Choroid plexus epithelial cell (primary cell): ENCODE results near the gene IGF2.
A peak's percentile ranks its signal among the peaks of the same experiment; 100 is the strongest.
"Not testable (repeated sequence)": the region's sequence is repeated elsewhere in the genome, so short reads cannot be mapped to it uniquely, and the experiment has no call there.

Experiments used
- DNase-seq: peaks from one replicate; pipeline ENCODE4 v3.0.0-alpha.2; 2010; ENCODE audit warnings: low read depth
- H3K4me3 ChIP-seq: 2 replicates; pipeline ENCODE4 v1.5.1; 2011; ENCODE audit warnings: low read depth, mild to moderate bottlenecking, control low read depth, low read length, moderate library complexity
- TF ChIP-seq, protein P1 (sequence below): conservative IDR thresholded peaks from 2 replicates; pipeline ENCODE4 v1.5.1; 2011; ENCODE audit warnings: low read depth, mild to moderate bottlenecking, control low read depth, inconsistent platforms, low read length, moderate library complexity

IGF2 gene

DNA sequence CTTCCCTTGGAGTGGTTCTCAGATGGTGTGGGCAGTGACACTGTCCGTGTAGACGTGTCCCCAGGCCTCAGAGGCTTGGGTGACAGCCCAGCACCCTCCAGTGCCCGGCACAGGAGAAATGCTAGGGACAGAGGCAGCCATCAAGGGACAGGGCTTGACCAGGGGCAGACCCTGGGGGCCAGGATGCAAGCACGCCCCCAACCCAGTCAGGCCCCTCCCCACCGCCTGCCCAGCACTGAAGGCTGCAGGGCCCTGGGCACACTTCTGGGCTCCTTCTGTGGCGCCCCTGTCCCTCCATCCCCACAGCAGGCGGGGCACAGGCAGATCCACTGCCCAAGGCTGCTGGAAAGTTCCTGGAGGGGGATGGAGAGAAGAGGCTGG, 11.1 kb downstream of the IGF2 start:
- TF ChIP-seq, protein P1, sequence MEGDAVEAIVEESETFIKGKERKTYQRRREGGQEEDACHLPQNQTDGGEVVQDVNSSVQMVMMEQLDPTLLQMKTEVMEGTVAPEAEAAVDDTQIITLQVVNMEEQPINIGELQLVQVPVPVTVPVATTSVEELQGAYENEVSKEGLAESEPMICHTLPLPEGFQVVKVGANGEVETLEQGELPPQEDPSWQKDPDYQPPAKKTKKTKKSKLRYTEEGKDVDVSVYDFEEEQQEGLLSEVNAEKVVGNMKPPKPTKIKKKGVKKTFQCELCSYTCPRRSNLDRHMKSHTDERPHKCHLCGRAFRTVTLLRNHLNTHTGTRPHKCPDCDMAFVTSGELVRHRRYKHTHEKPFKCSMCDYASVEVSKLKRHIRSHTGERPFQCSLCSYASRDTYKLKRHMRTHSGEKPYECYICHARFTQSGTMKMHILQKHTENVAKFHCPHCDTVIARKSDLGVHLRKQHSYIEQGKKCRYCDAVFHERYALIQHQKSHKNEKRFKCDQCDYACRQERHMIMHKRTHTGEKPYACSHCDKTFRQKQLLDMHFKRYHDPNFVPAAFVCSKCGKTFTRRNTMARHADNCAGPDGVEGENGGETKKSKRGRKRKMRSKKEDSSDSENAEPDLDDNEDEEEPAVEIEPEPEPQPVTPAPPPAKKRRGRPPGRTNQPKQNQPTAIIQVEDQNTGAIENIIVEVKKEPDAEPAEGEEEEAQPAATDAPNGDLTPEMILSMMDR, result no peak
- no peak for DNase-seq
- no peak overlapping the region for H3K4me3 ChIP-seq

DNA sequence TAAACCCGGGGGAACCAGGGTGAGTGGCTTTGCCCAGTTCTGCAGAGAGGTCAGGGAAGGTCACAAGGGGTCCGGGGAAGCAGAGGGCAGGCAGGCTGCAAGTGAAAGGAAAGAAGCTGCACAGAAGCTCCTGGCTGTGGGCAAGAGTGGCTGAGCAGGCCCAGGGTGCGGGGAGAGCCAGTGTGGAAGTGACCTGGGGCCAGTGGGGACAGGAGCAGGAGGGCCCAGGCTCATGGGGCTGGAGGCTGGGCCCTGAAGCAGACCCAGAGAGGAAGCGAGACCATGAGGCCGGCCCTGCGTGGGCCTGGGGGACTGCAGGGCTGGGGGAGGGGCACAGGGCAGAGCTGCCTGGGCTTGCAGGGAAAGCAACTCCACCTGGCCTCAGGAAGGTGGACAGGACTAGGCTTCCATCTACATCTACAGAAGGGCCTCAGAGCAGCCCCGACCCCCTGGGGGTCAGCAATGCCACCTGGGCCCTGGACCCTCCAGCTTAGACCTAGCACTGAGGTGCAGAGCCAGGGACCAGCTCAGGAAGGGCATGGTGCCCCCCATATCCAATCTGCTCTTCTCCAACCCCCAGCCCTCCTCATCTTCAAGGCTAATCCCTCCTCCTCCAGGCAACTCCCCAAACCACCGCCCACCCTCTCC, 11.6 kb downstream of the IGF2 start:
- TF ChIP-seq, protein P1, result no peak
- no peak for DNase-seq
- no peak overlapping the region for H3K4me3 ChIP-seq

DNA sequence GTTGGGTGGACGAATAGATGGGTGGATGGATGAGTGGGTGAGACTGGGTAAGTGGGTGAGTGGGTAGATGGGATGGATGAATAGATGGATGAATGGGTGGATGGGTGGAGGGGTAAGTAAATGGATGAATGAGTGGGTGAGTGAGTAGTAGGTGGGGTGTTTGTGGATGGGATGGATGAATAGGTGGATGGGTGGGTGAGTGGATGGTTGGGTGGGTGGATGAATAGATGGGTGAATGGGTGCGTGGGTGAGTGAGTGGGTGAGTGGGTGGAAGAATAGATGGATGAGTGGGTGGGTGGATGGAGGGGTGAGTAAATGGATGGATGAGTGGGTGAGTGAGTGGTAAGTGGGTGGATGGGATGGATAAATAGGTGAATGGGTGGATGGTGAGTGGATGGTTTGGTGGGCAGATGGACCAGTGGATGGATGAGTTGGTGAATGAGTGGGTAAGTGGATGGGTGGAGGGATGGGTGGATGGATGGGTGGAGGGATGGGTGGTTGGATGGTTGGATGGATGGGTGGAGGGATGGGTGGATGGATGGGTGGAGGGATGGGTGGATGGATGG, 12.6 kb downstream of the IGF2 start:
- H3K4me3 ChIP-seq, result no peak overlapping the region
- DNase-seq, result no peak
- TF ChIP-seq, protein P1, result no peak

DNA sequence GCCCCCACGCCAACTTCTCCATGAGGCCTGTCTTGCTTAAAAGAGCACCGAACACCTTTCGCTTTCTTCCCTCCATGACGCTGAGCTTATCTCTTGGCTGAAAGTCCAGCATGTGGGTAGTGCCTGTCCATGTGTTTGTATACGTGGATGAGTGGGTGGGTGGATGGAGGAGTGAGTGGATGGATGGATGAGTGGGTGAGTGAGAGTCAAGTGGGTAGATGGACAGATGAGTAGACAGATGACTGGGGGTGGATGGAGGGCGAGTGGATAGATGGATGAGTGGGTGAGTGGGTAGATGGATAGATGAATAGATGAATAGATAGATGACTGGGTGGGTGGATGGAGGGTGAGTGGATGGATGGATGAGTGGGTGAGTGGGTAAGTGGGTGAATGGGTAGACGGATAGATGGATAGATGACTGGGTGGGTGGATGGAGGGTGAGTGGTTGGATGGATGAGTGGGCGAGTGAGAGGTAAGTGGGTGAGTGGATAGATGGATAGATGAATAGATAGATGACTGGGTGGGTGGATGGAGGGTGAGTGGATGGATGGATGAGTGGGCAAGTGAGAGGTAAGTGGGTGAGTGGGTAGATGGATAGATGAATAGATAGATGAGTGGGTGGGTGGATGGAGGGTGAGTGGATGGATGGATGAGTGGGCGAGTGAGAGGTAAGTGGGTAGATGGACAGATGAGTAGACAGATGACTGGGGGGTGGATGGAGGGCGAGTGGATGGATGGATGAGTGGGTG, 14.3 kb downstream of the IGF2 start:
- H3K4me3 ChIP-seq, DNase-seq: not testable (repeated sequence)

DNA sequence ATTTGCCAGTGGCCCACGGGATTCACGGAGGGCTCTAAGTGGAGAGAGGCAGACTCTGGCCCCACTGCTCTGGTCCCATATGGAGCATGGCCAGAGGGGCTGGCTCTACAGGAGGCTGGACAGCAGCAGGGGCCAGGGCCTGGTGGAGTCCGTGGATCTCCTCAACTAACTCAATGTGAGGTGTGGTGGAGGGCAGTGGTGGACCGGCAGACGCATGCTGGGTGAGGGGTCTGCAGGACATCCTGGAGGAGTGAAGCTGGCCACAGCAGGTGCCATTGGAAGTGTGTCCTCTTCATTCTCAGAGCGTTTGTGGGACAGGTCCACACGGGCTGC, 15.6 kb downstream of the IGF2 start:
- no peak overlapping the region for H3K4me3 ChIP-seq
- DNase-seq, result no peak
- TF ChIP-seq, protein P1, result no peak

DNA sequence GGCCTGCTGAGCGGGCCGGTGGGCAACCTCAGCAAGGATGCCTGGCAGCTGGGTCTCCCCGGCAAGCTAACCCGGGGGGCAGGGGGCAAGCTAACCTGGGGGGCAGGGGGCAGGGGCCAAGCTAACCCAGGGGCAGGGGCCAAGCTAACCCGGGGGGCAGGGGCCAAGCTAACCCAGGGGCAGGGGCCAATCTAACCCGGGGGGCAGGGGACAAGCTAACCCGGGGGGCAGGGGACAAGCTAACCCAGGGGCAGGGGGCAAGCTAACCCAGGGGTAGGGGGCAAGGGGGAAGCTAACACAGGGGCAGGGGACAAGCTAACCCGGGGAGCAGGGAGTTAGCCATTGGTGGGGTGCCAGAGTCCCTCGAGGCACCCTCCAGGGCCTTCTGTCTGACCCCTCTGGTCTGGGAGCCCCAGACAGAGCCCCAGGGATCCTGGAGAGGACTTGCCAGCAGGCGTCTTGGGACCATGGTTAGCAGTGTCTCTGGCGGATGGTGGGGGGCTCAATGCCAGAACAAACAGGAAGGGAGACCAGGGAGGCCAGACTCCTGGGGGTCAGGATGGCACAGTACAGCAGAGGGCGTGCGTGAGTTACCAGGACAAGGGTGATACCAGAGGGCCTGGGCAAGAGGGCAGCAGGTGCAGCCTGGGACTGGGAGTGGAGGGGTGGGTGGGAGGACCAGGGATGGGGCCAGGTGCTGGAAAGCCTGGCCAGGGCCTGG, 16.1 kb downstream of the IGF2 start:
- H3K4me3 ChIP-seq, result no peak overlapping the region
- DNase-seq, result no peak
- TF ChIP-seq, protein P1, result no peak

DNA sequence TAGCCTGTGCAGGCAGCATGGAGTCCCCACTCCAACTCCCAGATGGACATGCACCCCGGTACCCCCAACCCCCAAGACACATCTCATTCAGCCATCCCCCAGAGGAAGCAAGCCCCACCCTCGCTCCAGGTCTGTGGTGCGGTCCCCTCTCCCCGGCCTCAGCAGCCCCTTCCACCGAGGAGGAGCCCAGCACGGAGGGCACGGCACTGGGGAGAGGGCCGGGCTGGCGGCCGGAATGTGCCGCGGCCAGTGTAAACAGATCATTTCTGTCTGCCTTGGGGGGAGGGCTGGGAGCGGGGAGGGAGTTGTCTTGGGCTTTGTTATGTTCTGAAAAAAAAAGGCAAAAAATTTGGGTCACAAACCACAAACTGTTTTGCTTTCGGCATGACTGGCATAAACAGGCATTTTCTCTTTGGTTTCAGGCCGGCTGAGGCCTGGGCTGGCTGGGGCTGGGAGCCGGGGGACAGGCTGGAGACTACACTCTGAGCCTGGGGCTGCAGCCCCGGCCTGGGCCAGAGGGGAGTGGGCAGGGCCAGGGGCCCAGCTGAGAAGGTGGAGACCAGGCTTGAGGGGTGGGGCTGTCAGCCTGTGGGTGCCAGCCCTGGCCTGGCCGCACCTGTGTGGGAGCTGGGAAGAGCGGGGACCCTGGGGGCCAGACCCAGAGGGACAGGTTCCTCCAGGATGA, 16.8 kb downstream of the IGF2 start:
- H3K4me3 ChIP-seq, result no peak overlapping the region
- peak; percentile 55 for DNase-seq
- TF ChIP-seq, protein P1, result no peak
